Caco-2 (cell line): ENCODE measurements around the gene LURAP1L. TPM values are rescaled to one million over a fixed set of nuclear protein-coding genes. Genes with fewer than 3 reads are reported as not detected.

Experiments
- BruUV-seq: library from RNA; stranded (reverse); fragments of 400-500 nt; replicated peaks from 2 replicates; lab custom pipeline; 2021; lab: Mats Ljungman, UMichigan
- CTCF ChIA-PET: fragments of 300-600 bp; sonication (Branson Sonifier 250); formaldehyde crosslinking; loops from one replicate; lab custom pipeline; 2022; ENCODE audit warnings: antibody characterized with exemption; lab: Charles Lee
- POLR2A ChIA-PET: fragments of 300-600 bp; sonication (Branson Sonifier 250); formaldehyde crosslinking; loops from one replicate; lab custom pipeline; 2022; ENCODE audit warnings: antibody characterized with exemption; lab: Charles Lee
- DNase-seq, 2 experiments: peaks; one replicate each; pipeline versions ENCODE4 v3.0.0 to v3.0.0-alpha.2; 2020 to 2022
- H3K27me3 ChIP-seq: replicated peaks from 2 replicates; pipeline ENCODE4 v1.6.0; 2011; ENCODE audit warnings: low read length; ENCODE audit not compliant: control insufficient read depth, insufficient read depth
- H3K36me3 ChIP-seq: 2 replicates; pipeline ENCODE4 v1.5.1; 2011; ENCODE audit warnings: low read length; ENCODE audit not compliant: control insufficient read depth, insufficient read depth
- H3K4me1 ChIP-seq: fragments of 250-450 bp; sonication (Bioruptor Pico); 2 replicates; pipeline ENCODE4 v1.5.1; 2020; ENCODE audit warnings: mild to moderate bottlenecking
- H3K4me3 ChIP-seq: 2 replicates; pipeline ENCODE4 v1.5.1; 2011; ENCODE audit warnings: low read depth, mild to moderate bottlenecking, control low read depth, low read length
- H3K9me3 ChIP-seq: fragments of 250-450 bp; sonication (Bioruptor Pico); 2 replicates; pipeline ENCODE4 v1.5.1; 2020; ENCODE audit warnings: mild to moderate bottlenecking, moderate library complexity
- H3K27ac Mint-ChIP-seq: one replicate; pipeline ENCODE4 v1.8.0; 2022; ENCODE audit warnings: mixed read lengths; ENCODE audit not compliant: unreplicated experiment
- H3K27me3 Mint-ChIP-seq: one replicate; pipeline ENCODE4 v1.8.0; 2022; ENCODE audit warnings: mixed read lengths; ENCODE audit not compliant: insufficient read depth, unreplicated experiment
- H3K36me3 Mint-ChIP-seq: one replicate; pipeline ENCODE4 v1.8.0; 2022; ENCODE audit warnings: mild to moderate bottlenecking, mixed read lengths; ENCODE audit not compliant: insufficient read depth, unreplicated experiment
- H3K4me1 Mint-ChIP-seq: one replicate; pipeline ENCODE4 v1.8.0; 2022; ENCODE audit warnings: low read depth, mixed read lengths; ENCODE audit not compliant: unreplicated experiment
- H3K4me3 Mint-ChIP-seq: one replicate; pipeline ENCODE4 v1.8.0; 2022; ENCODE audit warnings: mild to moderate bottlenecking, moderate library complexity, mixed read lengths; ENCODE audit not compliant: unreplicated experiment
- H3K9me3 Mint-ChIP-seq: one replicate; pipeline ENCODE4 v1.8.0; 2022; ENCODE audit warnings: mixed read lengths; ENCODE audit not compliant: unreplicated experiment
- intact Hi-C: fragments of 100-400 bp; cut with micrococcal nuclease; formaldehyde crosslinking; loops from one replicate; pipeline ENCODE4 v1.10.0; 2022; ENCODE audit not compliant: unreplicated experiment
- total RNA-seq: library from RNA; stranded (reverse); gene quantifications from 2 replicates; pipeline ENCODE4 v1.2.3, GENCODE V29; 2022
- TF ChIP-seq, protein P1 (sequence below), 2 experiments: fragments of 200-600 bp in 1 of 2; IDR thresholded peaks; 1 replicate in 1 of 2; 2 replicates in 1 of 2; pipeline versions ENCODE4 v1.5.1 to v1.8.0; 2011 to 2022; ENCODE audit warnings: antibody characterized with exemption in 1 of 2, control low read depth in 1 of 2, inconsistent platforms in 1 of 2, low read depth in 1 of 2, low read length in 1 of 2, mild to moderate bottlenecking in 1 of 2, moderate library complexity in 1 of 2; ENCODE audit not compliant: insufficient read depth in 1 of 2, severe bottlenecking in 1 of 2, unreplicated experiment in 1 of 2

The LURAP1L gene
- total RNA-seq, 1 experiment from 2014 or later, result not detected

GRCh38 chr9:12854221-12854620, 79.4 kb downstream of the LURAP1L start:
- H3K4me3 ChIP-seq, result no peak overlapping the region
- intact Hi-C loops, result no loop called here
- no peak for DNase-seq
- H3K27me3 ChIP-seq, result no peaks in the 10 kb centered on the region
- H3K27ac Mint-ChIP-seq, result no peak overlapping the region
- H3K36me3 ChIP-seq, result no peaks in the 10 kb centered on the region
- TF ChIP-seq, protein P1, sequence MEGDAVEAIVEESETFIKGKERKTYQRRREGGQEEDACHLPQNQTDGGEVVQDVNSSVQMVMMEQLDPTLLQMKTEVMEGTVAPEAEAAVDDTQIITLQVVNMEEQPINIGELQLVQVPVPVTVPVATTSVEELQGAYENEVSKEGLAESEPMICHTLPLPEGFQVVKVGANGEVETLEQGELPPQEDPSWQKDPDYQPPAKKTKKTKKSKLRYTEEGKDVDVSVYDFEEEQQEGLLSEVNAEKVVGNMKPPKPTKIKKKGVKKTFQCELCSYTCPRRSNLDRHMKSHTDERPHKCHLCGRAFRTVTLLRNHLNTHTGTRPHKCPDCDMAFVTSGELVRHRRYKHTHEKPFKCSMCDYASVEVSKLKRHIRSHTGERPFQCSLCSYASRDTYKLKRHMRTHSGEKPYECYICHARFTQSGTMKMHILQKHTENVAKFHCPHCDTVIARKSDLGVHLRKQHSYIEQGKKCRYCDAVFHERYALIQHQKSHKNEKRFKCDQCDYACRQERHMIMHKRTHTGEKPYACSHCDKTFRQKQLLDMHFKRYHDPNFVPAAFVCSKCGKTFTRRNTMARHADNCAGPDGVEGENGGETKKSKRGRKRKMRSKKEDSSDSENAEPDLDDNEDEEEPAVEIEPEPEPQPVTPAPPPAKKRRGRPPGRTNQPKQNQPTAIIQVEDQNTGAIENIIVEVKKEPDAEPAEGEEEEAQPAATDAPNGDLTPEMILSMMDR (IDR thresholded peaks at IDR 0.05; ENCODE audit: insufficient read depth in 1 of 2, low read depth in 1 of 2, low read length in 1 of 2, severe bottlenecking in 1 of 2, unreplicated experiment in 1 of 2), result no peak
- H3K4me1 Mint-ChIP-seq, result no peaks in the 10 kb centered on the region
- no peaks in the 10 kb centered on the region for H3K36me3 Mint-ChIP-seq
- BruUV-seq, result no TSS peak
- CTCF ChIA-PET, result no interaction called here
- H3K4me3 Mint-ChIP-seq, result no peak overlapping the region
- no peaks in the 10 kb centered on the region for H3K27me3 Mint-ChIP-seq
- H3K4me1 ChIP-seq, result no peaks in the 10 kb centered on the region
- no peaks in the 10 kb centered on the region for H3K9me3 ChIP-seq
- H3K9me3 Mint-ChIP-seq, result no peaks in the 10 kb centered on the region
- POLR2A ChIA-PET, result no interaction called here

GRCh38 chr9:12855066-12855465, 80.2 kb downstream of the LURAP1L start:
- Histone ChIP-seq H3K9me3 (no peaks in the 10 kb centered on the region), H3K4me1 (no peaks in the 10 kb centered on the region), H3K4me3 (no peak overlapping the region), H3K36me3 (no peaks in the 10 kb centered on the region), H3K27me3 (no peaks in the 10 kb centered on the region)
- Mint-ChIP-seq H3K9me3 (no peaks in the 10 kb centered on the region), H3K27me3 (no peaks in the 10 kb centered on the region), H3K4me1 (no peaks in the 10 kb centered on the region), H3K27ac (no peak overlapping the region), H3K4me3 (no peak overlapping the region), H3K36me3 (no peaks in the 10 kb centered on the region)
- ChIA-PET POLR2A (no interaction called here), CTCF (no interaction called here)
- BruUV-seq, result no TSS peak
- DNase-seq, result no peak
- TF ChIP-seq, protein P1 (IDR thresholded peaks at IDR 0.05; ENCODE audit: insufficient read depth in 1 of 2, low read depth in 1 of 2, low read length in 1 of 2, severe bottlenecking in 1 of 2, unreplicated experiment in 1 of 2), result no peak
- intact Hi-C loops, result no loop called here

- Mint-ChIP-seq H3K27ac (no peak overlapping the region), H3K36me3 (no peaks in the 10 kb centered on the region), H3K4me3 (no peak overlapping the region), H3K27me3 (no peaks in the 10 kb centered on the region), H3K9me3 (no peaks in the 10 kb centered on the region), H3K4me1 (no peaks in the 10 kb centered on the region)
- Histone ChIP-seq H3K9me3 (no peaks in the 10 kb centered on the region), H3K36me3 (no peaks in the 10 kb centered on the region), H3K27me3 (no peaks in the 10 kb centered on the region), H3K4me3 (no peak overlapping the region), H3K4me1 (no peaks in the 10 kb centered on the region)
- DNase-seq, result no peak
- POLR2A ChIA-PET, result no interaction called here
- BruUV-seq, result no TSS peak
- TF ChIP-seq, protein P1 (IDR thresholded peaks at IDR 0.05; ENCODE audit: insufficient read depth in 1 of 2, low read depth in 1 of 2, low read length in 1 of 2, severe bottlenecking in 1 of 2, unreplicated experiment in 1 of 2), result no peak
- CTCF ChIA-PET, result no interaction called here
- intact Hi-C loops, result no loop called here
These were observed 81.8 kb downstream of the LURAP1L start for GRCh38 chr9:12856603-12857002.
